DMS79 (cell line): ENCODE measurements around the gene DDAH2.
A peak's percentile ranks its signal among the peaks of the same experiment; 100 is the strongest.

ENCODE experiments used
- DNase-seq: peaks from one replicate; lab custom pipeline; 2025; lab: John Stamatoyannopoulos, UW

DDAH2 gene

GRCh38 chr6:31761343-31761742 is 32.2 kb upstream of the DDAH2 start:
- DNase-seq = no peak

- DNase-seq = no peak
Measured at GRCh38 chr6:31760790-31761189, 31.7 kb upstream of the DDAH2 start.

GRCh38 chr6:31758281-31758680 is 29.2 kb upstream of the DDAH2 start:
- no peak for DNase-seq

GRCh38 chr6:31752739-31753319 is 23.7 kb upstream of the DDAH2 start:
- DNase-seq = no peak

- DNase-seq = no peak
Measured at GRCh38 chr6:31750411-31751022, 21.4 kb upstream of the DDAH2 start.

GRCh38 chr6:31749301-31750036 is 20.4 kb upstream of the DDAH2 start:
- DNase-seq = no peak

GRCh38 chr6:31744422-31744821 is 15.3 kb upstream of the DDAH2 start:
- no peak for DNase-seq

GRCh38 chr6:31742894-31743293 is 13.8 kb upstream of the DDAH2 start:
- no peak for DNase-seq

GRCh38 chr6:31741815-31742214 is 12.7 kb upstream of the DDAH2 start:
- no peak for DNase-seq

- DNase-seq = no peak
Measured at GRCh38 chr6:31740397-31741223, 11.5 kb upstream of the DDAH2 start.

- DNase-seq = peak; percentile 92
Measured at GRCh38 chr6:31739639-31740396, 10.7 kb upstream of the DDAH2 start, which contains the start of gene MSH5. TSS of gene MSH5 (plus strand) at chr6:31740005. CDS start at chr6:31740467, 462 bp downstream.

- peak; percentile 87 for DNase-seq
Measured at GRCh38 chr6:31737991-31738979, 9.2 kb upstream of the DDAH2 start.

GRCh38 chr6:31737315-31737990 is 8.4 kb upstream of the DDAH2 start:
- peak; percentile 30 for DNase-seq

- DNase-seq = no peak
Measured at GRCh38 chr6:31736768-31737314, 7.7 kb upstream of the DDAH2 start.

GRCh38 chr6:31736021-31736767 is 7.1 kb upstream of the DDAH2 start, which contains the start of gene CLIC1:
TSS of gene CLIC1 (minus strand) at chr6:31736530. CDS start at chr6:31736300, 230 bp downstream.
- peak; percentile 83 for DNase-seq

GRCh38 chr6:31734821-31735406 is 5.8 kb upstream of the DDAH2 start:
- DNase-seq = no peak

GRCh38 chr6:31734247-31734820 is 5.2 kb upstream of the DDAH2 start:
- no peak for DNase-seq

GRCh38 chr6:31733734-31734133 is 4.6 kb upstream of the DDAH2 start:
- no peak for DNase-seq
